IMR-90 (cell line): Measurements from ENCODE around the gene FREM3. TPM values are rescaled to one million over a fixed set of nuclear protein-coding genes. Genes with fewer than 3 reads are reported as not detected.

Experiments
- ATAC-seq: fragments of 200-7000 bp; cut with Tn5 transposase; 2 replicates; pipeline ENCODE4 v1.9.1; 2020; ENCODE audit warnings: low read depth, mild to moderate bottlenecking, moderate library complexity
- BruUV-seq: library from RNA; stranded (reverse); fragments of 400-500 nt; replicated peaks from 2 replicates; lab custom pipeline; 2021; lab: Mats Ljungman, UMichigan
- CTCF ChIA-PET: fragments of 300-600 bp; formaldehyde crosslinking; extraction: SDS; loops from one replicate; lab custom pipeline; 2021; ENCODE audit warnings: antibody characterized with exemption; lab: Yijun Ruan, JAX
- POLR2A ChIA-PET: fragments of 300-600 bp; sonication (Branson Sonifier 250); formaldehyde crosslinking; loops from one replicate; lab custom pipeline; 2022; ENCODE audit warnings: antibody characterized with exemption; ENCODE audit not compliant: unreplicated experiment; lab: Charles Lee
- DNase-seq: peaks from one replicate; pipeline ENCODE4 v3.0.0; 2013
- H2AFZ ChIP-seq: replicated peaks from 2 replicates; pipeline ENCODE3; 2013; ENCODE audit warnings: low read length, mild to moderate bottlenecking; ENCODE audit not compliant: poor library complexity
- H2AK5ac ChIP-seq: 2 replicates; pipeline ENCODE4 v1.6.1; 2013; ENCODE audit warnings: low read depth, low read length, inconsistent platforms
- H2AK9ac ChIP-seq: replicated peaks from 2 replicates; pipeline ENCODE3; 2013; ENCODE audit warnings: mild to moderate bottlenecking, low read depth, low read length, moderate library complexity; ENCODE audit not compliant: poor library complexity
- H2BK120ac ChIP-seq: 2 replicates; pipeline ENCODE4 v1.6.1; 2013; ENCODE audit warnings: low read depth, low read length, inconsistent platforms
- H2BK15ac ChIP-seq: 3 replicates; pipeline ENCODE4 v1.6.1; 2013; ENCODE audit warnings: low read depth, low read length, inconsistent platforms
- H2BK20ac ChIP-seq: 2 replicates; pipeline ENCODE4 v1.6.1; 2013; ENCODE audit warnings: low read depth, mild to moderate bottlenecking, inconsistent platforms, low read length, moderate library complexity
- H2BK5ac ChIP-seq: 2 replicates; pipeline ENCODE4 v1.6.1; 2013; ENCODE audit warnings: mild to moderate bottlenecking, low read depth, low read length, inconsistent platforms; ENCODE audit not compliant: poor library complexity, severe bottlenecking
- H3K14ac ChIP-seq: replicated peaks from 2 replicates; pipeline ENCODE4 v1.6.1; 2013; ENCODE audit warnings: low read depth, low read length, inconsistent platforms
- H3K18ac ChIP-seq: 2 replicates; pipeline ENCODE4 v1.6.1; 2013; ENCODE audit warnings: low read depth, low read length, control low read depth
- H3K23ac ChIP-seq: 2 replicates; pipeline ENCODE4 v1.6.1; 2013; ENCODE audit warnings: low read depth, low read length, inconsistent platforms
- H3K27ac ChIP-seq: 2 replicates; pipeline ENCODE4 v1.5.1; 2013; ENCODE audit warnings: mild to moderate bottlenecking, control low read depth, low read length; ENCODE audit not compliant: insufficient read depth
- H3K27me3 ChIP-seq: 2 replicates; pipeline ENCODE4 v1.6.1; 2013; ENCODE audit warnings: low read length; ENCODE audit not compliant: control insufficient read depth, insufficient read depth
- H3K36me3 ChIP-seq: 2 replicates; pipeline ENCODE4 v1.6.1; 2013; ENCODE audit warnings: low read length, mixed read lengths; ENCODE audit not compliant: control insufficient read depth, insufficient read depth
- H3K4ac ChIP-seq: 2 replicates; pipeline ENCODE4 v1.6.1; 2013; ENCODE audit warnings: low read depth, low read length, inconsistent platforms
- H3K4me1 ChIP-seq: 2 replicates; pipeline ENCODE4 v1.6.1; 2013; ENCODE audit warnings: low read length, mixed read lengths; ENCODE audit not compliant: control insufficient read depth, insufficient read depth
- H3K4me2 ChIP-seq: 2 replicates; pipeline ENCODE4 v1.6.1; 2013; ENCODE audit warnings: low read depth, mild to moderate bottlenecking, control low read depth, low read length, moderate library complexity
- H3K4me3 ChIP-seq: 2 replicates; pipeline ENCODE4 v1.5.1; 2013; ENCODE audit warnings: low read depth, mild to moderate bottlenecking, control low read depth, low read length, moderate library complexity; ENCODE audit not compliant: insufficient read depth
- H3K56ac ChIP-seq: 2 replicates; pipeline ENCODE4 v1.6.1; 2013; ENCODE audit warnings: low read length, inconsistent platforms; ENCODE audit not compliant: insufficient read depth; ENCODE audit errors: extremely low read depth
- H3K79me1 ChIP-seq, 2 experiments: 2 replicates each; pipeline ENCODE4 v1.6.1; 2013; ENCODE audit warnings: low read length in 2 of 2, inconsistent platforms in 1 of 2, low read depth in 1 of 2
- H3K9ac ChIP-seq: 2 replicates; pipeline ENCODE4 v1.6.1; 2013; ENCODE audit warnings: low read depth, low read length, control low read depth
- H3K9me1 ChIP-seq: 2 replicates; pipeline ENCODE4 v1.6.1; 2013; ENCODE audit warnings: low read length, inconsistent platforms; ENCODE audit not compliant: insufficient read depth
- H3K9me3 ChIP-seq: 2 replicates; pipeline ENCODE4 v1.6.1; 2013; ENCODE audit warnings: low read length; ENCODE audit not compliant: control insufficient read depth, insufficient read depth
- H4K20me1 ChIP-seq: 2 replicates; pipeline ENCODE4 v1.6.1; 2013; ENCODE audit warnings: low read length, inconsistent platforms; ENCODE audit not compliant: insufficient read depth
- H4K5ac ChIP-seq: 2 replicates; pipeline ENCODE4 v1.6.1; 2013; ENCODE audit warnings: mild to moderate bottlenecking, low read depth, low read length, control low read depth
- H4K8ac ChIP-seq, 2 experiments: 2 replicates each; pipeline ENCODE4 v1.6.1; 2013; ENCODE audit warnings: low read depth in 2 of 2, low read length in 2 of 2, control low read depth in 1 of 2, inconsistent platforms in 1 of 2
- H4K91ac ChIP-seq: 2 replicates; pipeline ENCODE4 v1.6.1; 2013; ENCODE audit warnings: low read depth, low read length, inconsistent platforms; ENCODE audit not compliant: insufficient read depth
- BHLHE40 ChIP-seq: fragments of 150-350 bp; IDR thresholded peaks from 2 replicates; pipeline ENCODE4 v1.6.1; 2016; ENCODE audit warnings: mild to moderate bottlenecking, low read depth, low read length
- CEBPB ChIP-seq: IDR thresholded peaks from 2 replicates; pipeline ENCODE4 v1.6.1; 2012; ENCODE audit warnings: low read depth, low read length, improper control_type of control experiment
- CHD1 ChIP-seq: IDR thresholded peaks from 2 replicates; pipeline ENCODE4 v1.6.1; 2012; ENCODE audit warnings: low read depth, low read length, improper control_type of control experiment
- CTCF ChIP-seq: conservative IDR thresholded peaks from 2 replicates; pipeline ENCODE4 v1.5.1; 2012; ENCODE audit warnings: mild to moderate bottlenecking, low read depth, low read length, improper control_type of control experiment
- ELK1 ChIP-seq: fragments of 150-350 bp; IDR thresholded peaks from 2 replicates; pipeline ENCODE4 v1.6.1; 2016; ENCODE audit warnings: low read depth, mild to moderate bottlenecking, low read length, moderate library complexity, borderline replicate concordance
- FOS ChIP-seq: fragments of 150-350 bp; IDR thresholded peaks from 2 replicates; pipeline ENCODE4 v1.6.1; 2016; ENCODE audit warnings: low read depth, low read length
- MAFK ChIP-seq: IDR thresholded peaks from 2 replicates; pipeline ENCODE4 v1.6.1; 2012; ENCODE audit warnings: low read depth, low read length, improper control_type of control experiment
- MAZ ChIP-seq: IDR thresholded peaks from 2 replicates; pipeline ENCODE4 v1.6.1; 2012; ENCODE audit warnings: low read depth, mild to moderate bottlenecking, low read length, improper control_type of control experiment, moderate library complexity, borderline replicate concordance
- MXI1 ChIP-seq: IDR thresholded peaks from 2 replicates; pipeline ENCODE4 v1.6.1; 2012; ENCODE audit warnings: low read depth, mild to moderate bottlenecking, low read length, moderate library complexity, borderline replicate concordance
- NFE2L2 ChIP-seq: fragments of 150-350 bp; IDR thresholded peaks from 2 replicates; pipeline ENCODE4 v1.6.1; 2016; ENCODE audit warnings: low read depth, mild to moderate bottlenecking, low read length
- POLR2A ChIP-seq: IDR thresholded peaks from 2 replicates; pipeline ENCODE4 v1.6.1; 2012; ENCODE audit warnings: mild to moderate bottlenecking, low read depth, low read length
- RAD21 ChIP-seq: IDR thresholded peaks from 2 replicates; pipeline ENCODE4 v1.6.1; 2012; ENCODE audit warnings: low read length, improper control_type of control experiment
- RCOR1 ChIP-seq: IDR thresholded peaks from 2 replicates; pipeline ENCODE4 v1.6.1; 2012; ENCODE audit warnings: mild to moderate bottlenecking, low read length, improper control_type of control experiment; ENCODE audit not compliant: insufficient replicate concordance
- RFX5 ChIP-seq: IDR thresholded peaks from 2 replicates; pipeline ENCODE4 v1.8.0; 2012; ENCODE audit warnings: low read depth, mild to moderate bottlenecking, low read length, moderate library complexity
- SMC3 ChIP-seq: fragments of 150-350 bp; IDR thresholded peaks from 2 replicates; pipeline ENCODE4 v1.6.1; 2016; ENCODE audit warnings: low read depth, mild to moderate bottlenecking, antibody characterized with exemption, low read length, moderate library complexity
- WGBS, 2 experiments: methylation state at CpG; one replicate each; pipeline versions ENCODE4 v1.1.5 to v1.1.7; 2013; ENCODE audit warnings: missing lambda C conversion rate in 2 of 2; ENCODE audit not compliant: insufficient read length in 1 of 2; ENCODE audit errors: extremely low coverage in 2 of 2; 5-methylcytosine and 5-hydroxymethylcytosine counted together
- dilution Hi-C: fragments of 300-500 bp; cut with HindIII; formaldehyde crosslinking; loops from one replicate; pipeline ENCODE4 v1.14.3; 2018; ENCODE audit warnings: low sequenced_read_pairs; ENCODE audit not compliant: unreplicated experiment
- in situ Hi-C: fragments of 300-500 bp; cut with MboI; formaldehyde crosslinking; loops from 3 replicates; pipeline ENCODE4 v1.14.3; 2019; ENCODE audit warnings: low sequenced_read_pairs, inconsistent platforms, mixed read lengths
- intact Hi-C: fragments of 100-400 bp; cut with micrococcal nuclease; formaldehyde crosslinking; loops from 2 replicates; pipeline ENCODE4 v1.10.0; 2022
- polyA plus RNA-seq, 3 experiments: library from polyadenylated mRNA; depleted of rRNA; stranded (reverse); fragments of >200 nt; gene quantifications; 2 replicates each; pipeline ENCODE4 v1.2.3, GENCODE V29; 2012; ENCODE audit warnings: low replicate concordance in 1 of 3
- total RNA-seq: library from RNA; depleted of rRNA; stranded (reverse); fragments of >200 nt; gene quantifications from 2 replicates; pipeline ENCODE4 v1.2.3, GENCODE V29; 2012
- TF ChIP-seq, protein P1 (sequence below): fragments of 150-350 bp; IDR thresholded peaks from 2 replicates; pipeline ENCODE4 v1.6.1; 2017; ENCODE audit warnings: mild to moderate bottlenecking, antibody characterized with exemption, low read length, low read depth

FREM3 gene
- total and polyA plus RNA-seq, 2 of the 4 experiments (the other 2 are of a cell fraction) = not detected

DNA sequence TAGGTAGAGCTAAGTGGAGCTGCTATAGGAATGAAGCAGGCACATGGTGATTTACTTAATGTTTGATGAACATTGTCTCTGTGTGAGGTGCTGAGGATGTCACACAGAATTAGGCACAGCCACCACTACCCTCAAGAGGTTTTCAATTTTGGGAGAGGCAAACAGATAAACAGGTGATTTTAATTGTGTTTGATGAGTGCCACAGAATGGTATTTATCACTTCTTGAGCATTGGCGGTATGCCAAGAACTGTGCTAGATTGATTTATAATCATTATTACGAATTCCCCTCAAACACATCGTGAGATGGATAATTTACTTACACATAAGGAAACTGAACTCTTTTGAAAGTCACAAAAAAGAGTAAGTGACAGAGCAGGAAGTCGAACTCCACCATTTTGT, 74.8 kb downstream of the FREM3 start:
- Histone ChIP-seq H2AK9ac (no peak overlapping the region), H3K9me3 (no peaks in the 10 kb centered on the region), H3K14ac (no peak overlapping the region), H3K9ac (no peak overlapping the region), H3K56ac (no peak overlapping the region), H3K4me1 (no peaks in the 10 kb centered on the region), H2BK20ac (no peak overlapping the region), H3K4me3 (no peak overlapping the region), H4K8ac (no peak overlapping the region), H2AFZ (no peak overlapping the region), H3K36me3 (no peaks in the 10 kb centered on the region), H3K9me1 (no peaks in the 10 kb centered on the region), H2AK5ac (no peak overlapping the region), H3K27me3 (no peaks in the 10 kb centered on the region), H3K4me2 (no peak overlapping the region), H3K23ac (no peak overlapping the region), H3K4ac (no peak overlapping the region), H4K20me1 (no peaks in the 10 kb centered on the region), H4K5ac (no peak overlapping the region), H2BK5ac (no peak overlapping the region), H3K79me1 (no peaks in the 10 kb centered on the region), H4K91ac (no peak overlapping the region), H2BK120ac (no peak overlapping the region), H2BK15ac (no peak overlapping the region), H3K27ac (no peak overlapping the region), H3K18ac (no peak overlapping the region)
- intact Hi-C loops = no loop called here
- ChIA-PET CTCF (no interaction called here), POLR2A (no interaction called here)
- DNase-seq (no peak), ATAC-seq (no peak)
- dilution Hi-C loops = no loop called here
- WGBS, 2 experiments = no CpG with 5 or more reads among the region's 4 CpGs
- TF ChIP-seq MXI1 (no peak), CTCF (no peak), NFE2L2 (no peak), BHLHE40 (no peak), ELK1 (no peak), SMC3 (no peak), MAZ (no peak), MAFK (no peak), RAD21 (no peak), CHD1 (no peak), RFX5 (no peak), POLR2A (no peak), RCOR1 (no peak), FOS (no peak), CEBPB (no peak)
- TF ChIP-seq, protein P1, sequence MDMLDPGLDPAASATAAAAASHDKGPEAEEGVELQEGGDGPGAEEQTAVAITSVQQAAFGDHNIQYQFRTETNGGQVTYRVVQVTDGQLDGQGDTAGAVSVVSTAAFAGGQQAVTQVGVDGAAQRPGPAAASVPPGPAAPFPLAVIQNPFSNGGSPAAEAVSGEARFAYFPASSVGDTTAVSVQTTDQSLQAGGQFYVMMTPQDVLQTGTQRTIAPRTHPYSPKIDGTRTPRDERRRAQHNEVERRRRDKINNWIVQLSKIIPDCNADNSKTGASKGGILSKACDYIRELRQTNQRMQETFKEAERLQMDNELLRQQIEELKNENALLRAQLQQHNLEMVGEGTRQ = no peak
- in situ Hi-C loops = no loop called here
- no TSS peak for BruUV-seq
